ENCODE measurements around the gene ARHGAP33.

The ARHGAP33 gene

DNA sequence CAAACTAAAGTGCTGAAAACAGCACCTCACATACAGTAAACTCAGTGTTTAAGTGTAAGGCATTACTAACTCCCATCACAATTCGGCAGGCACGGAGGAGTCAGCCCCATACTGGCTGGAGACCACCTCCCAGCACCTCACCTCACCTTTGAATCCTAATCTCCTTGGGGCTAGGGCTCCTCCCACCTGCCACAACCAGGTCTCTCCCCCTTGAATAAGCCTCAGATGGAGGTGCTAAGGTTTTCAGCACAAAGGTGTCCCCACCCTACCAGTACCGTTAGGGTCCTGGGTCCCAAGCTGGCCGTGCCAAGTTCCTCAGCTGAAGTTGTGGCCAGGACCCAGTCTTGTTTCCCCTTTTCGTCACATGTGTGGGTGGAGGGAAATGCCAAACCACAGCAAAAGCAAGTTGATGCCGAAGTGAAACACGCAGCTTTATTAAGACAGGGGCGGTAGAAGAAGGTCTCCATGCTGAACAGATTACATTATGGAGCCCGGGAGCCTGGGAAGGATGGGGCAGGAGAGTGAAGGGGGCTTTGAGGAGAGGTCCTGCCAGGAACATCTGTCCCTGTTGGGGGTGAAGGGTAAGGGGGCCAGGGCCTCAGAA lies 33.1 kb upstream of the ARHGAP33 start, which contains the start of gene IGFLR1:
Gene IGFLR1 (minus strand): TSS at position 332 of the 604 bp plus-strand sequence. CDS start 1,272 bp downstream, outside the sequence.
- Histone ChIP-seq H3K4me3 (ENCODE audit: low read length) (peak within 1 kb of the TSS; percentile 80), H3K27me3 (ENCODE audit: insufficient read depth, low read length) (no peaks in the 10 kb centered on the region), H3K9me3 (ENCODE audit: insufficient read depth, low read depth, low read length) (no peaks in the 10 kb centered on the region), H3K4me1 (ENCODE audit: insufficient read depth, low read length) (peaks cover 3% of the 10 kb centered on the region; the same call in 1 of the 2 replicates), H3K27ac (ENCODE audit: low read length) (no peak within 1 kb of the TSS), H3K36me3 (ENCODE audit: insufficient read depth, low read depth, low read length) (peaks cover 19% of the 10 kb centered on the region), H3K9ac (ENCODE audit: low read depth, low read length) (no peak within 1 kb of the TSS; the same call in 1 of the 2 replicates)

DNA sequence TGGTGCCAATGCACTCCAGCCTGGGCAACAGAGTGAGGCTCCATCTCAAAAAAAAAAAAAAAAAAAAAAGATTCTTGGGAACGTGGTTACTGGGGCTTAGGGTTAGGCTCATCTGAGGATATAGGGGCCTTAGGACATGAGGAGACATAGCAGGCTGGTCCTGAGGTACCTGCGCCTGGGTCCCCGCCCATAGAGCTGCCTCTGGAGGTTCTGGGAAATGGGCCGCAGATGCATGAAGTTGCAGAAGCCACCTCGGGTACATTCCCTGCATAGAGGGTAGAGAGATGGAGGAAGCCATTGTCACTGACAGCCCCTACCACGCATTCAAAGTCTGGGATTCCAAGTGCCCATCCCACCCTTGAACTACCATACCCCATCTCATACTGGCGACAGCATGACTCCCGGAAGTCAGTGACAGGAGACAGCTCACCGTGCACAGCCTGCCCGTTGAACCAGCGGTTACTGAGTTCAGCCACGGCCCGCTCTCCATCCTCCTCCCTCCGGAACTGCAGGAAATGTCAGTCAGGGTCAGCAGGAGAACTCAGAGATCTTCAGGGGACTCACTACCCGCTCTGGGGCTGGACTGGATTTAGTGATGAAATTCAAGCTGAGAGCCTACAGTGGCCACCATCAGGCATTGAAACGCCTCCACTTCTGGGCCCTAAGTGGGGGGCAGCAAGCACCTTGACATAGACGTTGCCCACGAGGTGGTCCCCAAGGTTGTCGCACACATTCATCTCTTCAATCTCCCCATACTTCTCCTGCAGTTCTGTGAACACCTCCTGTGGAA lies 31.5 kb upstream of the ARHGAP33 start:
- peaks cover 4% of the 10 kb centered on the region for H3K36me3 ChIP-seq (ENCODE audit: insufficient read depth, low read depth, low read length)
- peak overlapping the region; percentile 97; the same call in 1 of the 2 replicates for H3K9ac ChIP-seq (ENCODE audit: low read depth, low read length)
- H3K27ac ChIP-seq (ENCODE audit: low read length) = no peak overlapping the region
- H3K9me3 ChIP-seq (ENCODE audit: insufficient read depth, low read depth, low read length) = no peaks in the 10 kb centered on the region
- peaks cover 3% of the 10 kb centered on the region; the same call in 1 of the 2 replicates for H3K4me1 ChIP-seq (ENCODE audit: insufficient read depth, low read length)
- H3K27me3 ChIP-seq (ENCODE audit: insufficient read depth, low read length) = no peaks in the 10 kb centered on the region
- peak overlapping the region; percentile 83 for H3K4me3 ChIP-seq (ENCODE audit: low read length)

DNA sequence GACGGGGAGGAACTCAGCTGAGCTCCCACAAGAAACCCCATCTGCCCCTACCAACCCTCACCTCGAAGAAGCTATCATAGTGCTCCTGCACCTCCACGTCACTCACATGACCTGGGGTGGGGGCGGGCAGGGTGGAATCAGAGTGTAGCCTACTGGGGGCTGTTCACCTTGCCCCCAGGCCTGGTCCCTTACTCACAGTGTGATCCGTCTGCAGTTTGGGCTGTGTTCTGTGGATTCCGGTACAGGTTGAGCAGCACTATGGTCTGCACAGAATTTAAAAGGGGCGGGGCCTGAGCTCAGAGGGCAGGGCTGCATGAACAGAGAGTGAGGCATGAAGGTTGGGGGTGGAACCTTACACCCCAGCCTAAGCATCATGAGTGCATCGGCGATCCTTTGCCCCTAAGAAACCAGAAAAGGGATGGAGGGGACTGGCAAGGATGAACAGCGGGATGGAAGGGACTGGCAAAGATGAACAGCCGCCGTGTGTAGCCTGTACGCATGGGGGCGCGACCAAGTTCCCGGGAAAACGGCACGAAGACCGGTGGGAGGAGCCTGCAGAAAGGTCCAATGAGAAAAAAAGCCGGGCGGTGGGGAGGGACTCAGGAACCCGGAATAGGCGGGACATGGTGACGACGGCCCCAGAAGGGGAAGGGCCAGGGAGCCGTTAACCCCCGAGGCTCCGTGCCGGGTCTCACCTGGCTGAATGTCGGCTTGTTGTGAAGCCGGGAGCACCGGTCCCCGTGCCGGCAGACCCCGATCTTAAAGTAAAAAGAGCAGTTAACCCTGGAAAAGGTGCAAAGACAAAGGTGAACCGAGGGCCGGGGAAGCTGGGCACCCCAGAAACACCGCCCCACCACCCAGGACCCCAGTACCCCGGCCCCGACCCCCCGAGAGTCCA lies 30.7 kb upstream of the ARHGAP33 start:
- peak overlapping the region; percentile 94 for H3K27ac ChIP-seq (ENCODE audit: low read length)
- H3K36me3 ChIP-seq (ENCODE audit: insufficient read depth, low read depth, low read length) = no peaks in the 10 kb centered on the region
- H3K9ac ChIP-seq (ENCODE audit: low read depth, low read length) = peak overlapping the region; percentile 97; the same call in 1 of the 2 replicates
- H3K9me3 ChIP-seq (ENCODE audit: insufficient read depth, low read depth, low read length) = no peaks in the 10 kb centered on the region
- peaks cover 3% of the 10 kb centered on the region; the same call in 1 of the 2 replicates for H3K4me1 ChIP-seq (ENCODE audit: insufficient read depth, low read length)
- H3K27me3 ChIP-seq (ENCODE audit: insufficient read depth, low read length) = no peaks in the 10 kb centered on the region
- H3K4me3 ChIP-seq (ENCODE audit: low read length) = peak overlapping the region; percentile 83

DNA sequence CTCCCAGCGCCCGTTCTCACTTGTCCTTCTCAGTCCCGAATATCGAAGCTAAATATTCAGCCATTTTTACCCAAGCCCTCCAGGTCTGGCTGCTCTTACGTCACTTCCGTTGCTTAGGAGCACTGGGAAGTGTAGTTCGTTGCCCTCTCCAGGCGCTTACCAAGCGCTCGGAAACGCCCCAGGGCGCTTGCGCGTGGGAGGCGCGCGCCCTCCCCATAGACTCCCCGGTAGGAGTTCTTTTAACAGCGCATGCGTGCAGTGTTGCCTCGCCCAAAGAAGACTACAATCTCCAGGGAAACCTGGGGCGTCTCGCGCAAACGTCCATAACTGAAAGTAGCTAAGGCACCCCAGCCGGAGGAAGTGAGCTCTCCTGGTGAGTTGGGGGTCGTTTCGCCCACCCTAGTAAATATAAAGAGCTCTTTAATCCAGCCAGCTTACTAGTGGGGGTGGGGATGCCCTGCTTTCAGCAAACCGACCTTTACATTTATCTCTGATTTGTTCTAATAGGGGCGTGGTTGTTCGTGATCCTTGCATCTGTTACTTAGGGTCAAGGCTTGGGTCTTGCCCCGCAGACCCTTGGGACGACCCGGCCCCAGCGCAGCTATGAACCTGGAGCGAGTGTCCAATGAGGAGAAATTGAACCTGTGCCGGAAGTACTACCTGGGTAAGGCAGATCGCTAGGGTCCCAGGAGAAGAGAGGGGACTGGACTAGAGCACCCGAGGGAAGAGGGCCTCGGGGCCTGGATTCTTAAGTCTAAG lies 29.9 kb upstream of the ARHGAP33 start, which contains the start of the genes PSENEN and U2AF1L4:
Gene PSENEN (plus strand): TSS at position 324 of the 759 bp plus-strand sequence. CDS start 280 bp downstream, at position 604.
Gene U2AF1L4 (minus strand): TSS at position 91 of the 759 bp plus-strand sequence. CDS start 27 bp downstream, at position 64.
- Histone ChIP-seq H3K9me3 (ENCODE audit: insufficient read depth, low read depth, low read length) (no peaks in the 10 kb centered on the region), H3K27me3 (ENCODE audit: insufficient read depth, low read length) (no peaks in the 10 kb centered on the region), H3K36me3 (ENCODE audit: insufficient read depth, low read depth, low read length) (no peaks in the 10 kb centered on the region), H3K4me3 (ENCODE audit: low read length) (peak within 1 kb of the TSS; percentile 83), H3K27ac (ENCODE audit: low read length) (peak within 1 kb of the TSS; percentile 94), H3K4me1 (ENCODE audit: insufficient read depth, low read length) (peaks cover 3% of the 10 kb centered on the region; the same call in 1 of the 2 replicates), H3K9ac (ENCODE audit: low read depth, low read length) (peak within 1 kb of the TSS; percentile 97; the same call in 1 of the 2 replicates)

DNA sequence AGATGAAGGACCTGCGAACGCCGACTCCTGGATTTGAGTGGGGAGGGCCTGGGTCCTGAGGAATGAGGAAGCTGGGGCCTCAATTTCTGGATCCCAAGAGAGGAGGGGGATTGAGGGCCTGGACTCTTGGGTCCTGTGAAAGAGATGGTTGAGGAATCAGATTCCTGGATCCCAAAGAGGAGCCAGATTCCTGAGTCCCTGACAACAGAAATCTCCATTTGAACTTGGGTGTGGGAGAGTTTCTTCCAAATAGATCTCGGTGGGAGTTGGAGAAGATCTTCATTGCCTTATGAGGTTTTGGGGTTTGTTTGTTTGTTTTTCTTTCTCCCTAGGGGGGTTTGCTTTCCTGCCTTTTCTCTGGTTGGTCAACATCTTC lies 29.3 kb upstream of the ARHGAP33 start:
- Histone ChIP-seq H3K27me3 (ENCODE audit: insufficient read depth, low read length) (no peaks in the 10 kb centered on the region), H3K4me3 (ENCODE audit: low read length) (peak overlapping the region; percentile 83), H3K4me1 (ENCODE audit: insufficient read depth, low read length) (peaks cover 3% of the 10 kb centered on the region; the same call in 1 of the 2 replicates), H3K9ac (ENCODE audit: low read depth, low read length) (peak overlapping the region; percentile 97; the same call in 1 of the 2 replicates), H3K27ac (ENCODE audit: low read length) (peak overlapping the region; percentile 65), H3K9me3 (ENCODE audit: insufficient read depth, low read depth, low read length) (no peaks in the 10 kb centered on the region), H3K36me3 (ENCODE audit: insufficient read depth, low read depth, low read length) (no peaks in the 10 kb centered on the region)

DNA sequence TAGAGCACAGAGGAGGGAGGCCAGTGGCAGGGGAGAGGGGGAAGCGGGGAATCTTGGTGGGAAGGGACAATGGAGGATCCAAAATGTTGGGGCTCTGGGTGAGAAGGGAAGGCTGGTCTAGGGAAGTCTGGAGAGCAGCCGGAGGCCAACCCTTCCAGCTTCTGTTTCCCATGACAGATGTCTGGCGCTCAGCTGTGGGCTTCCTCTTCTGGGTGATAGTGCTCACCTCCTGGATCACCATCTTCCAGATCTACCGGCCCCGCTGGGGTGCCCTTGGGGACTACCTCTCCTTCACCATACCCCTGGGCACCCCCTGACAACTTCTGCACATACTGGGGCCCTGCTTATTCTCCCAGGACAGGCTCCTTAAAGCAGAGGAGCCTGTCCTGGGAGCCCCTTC lies 28.8 kb upstream of the ARHGAP33 start:
- H3K27ac ChIP-seq (ENCODE audit: low read length) = no peak overlapping the region
- peak overlapping the region; percentile 97; the same call in 1 of the 2 replicates for H3K9ac ChIP-seq (ENCODE audit: low read depth, low read length)
- H3K4me1 ChIP-seq (ENCODE audit: insufficient read depth, low read length) = peaks cover 3% of the 10 kb centered on the region; the same call in 1 of the 2 replicates

DNA sequence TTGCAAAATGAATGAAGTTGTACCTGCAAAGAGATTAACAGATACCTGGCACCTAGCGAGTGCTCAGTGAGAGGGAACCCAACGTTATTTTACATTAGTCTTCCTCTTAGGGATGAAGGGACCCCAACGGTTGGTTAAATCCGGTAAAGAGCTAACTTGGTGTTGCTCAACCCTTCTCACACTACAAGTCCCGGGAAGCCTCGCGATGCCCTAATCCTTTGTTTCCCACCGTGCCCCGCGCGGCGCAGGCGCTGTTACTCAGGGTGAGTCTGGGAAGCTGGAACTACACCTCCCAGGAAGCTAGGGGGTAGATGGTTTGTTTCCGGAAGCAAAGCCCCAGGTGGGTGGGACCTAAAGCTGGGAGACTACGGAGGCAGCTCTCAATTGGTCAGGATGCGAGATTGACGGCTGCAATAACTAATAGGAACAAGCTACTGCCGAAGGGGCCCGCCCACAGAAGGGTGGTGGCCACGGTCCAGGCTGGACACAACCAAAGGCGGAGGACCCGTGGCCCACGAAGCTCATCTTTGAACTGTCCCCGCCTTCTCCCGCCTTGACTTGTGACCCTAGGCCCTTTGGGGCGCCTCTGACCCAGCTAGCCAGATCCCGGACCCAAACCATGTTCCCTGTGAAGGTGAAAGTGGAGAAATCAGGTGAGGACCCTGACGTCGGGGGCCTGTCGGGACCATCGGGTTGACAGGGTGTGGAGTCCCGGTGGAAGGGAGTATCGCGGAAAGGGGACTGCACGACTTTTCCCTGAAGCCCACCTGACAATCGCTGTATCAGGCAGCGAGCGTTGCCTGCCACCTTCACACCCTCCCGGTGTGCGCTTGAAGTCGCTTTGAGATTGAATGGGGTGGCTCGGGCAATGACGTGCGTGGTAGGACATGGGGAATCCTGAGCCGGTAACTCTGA lies 27.0 kb upstream of the ARHGAP33 start, which contains the start of gene LIN37:
Gene LIN37 (plus strand): TSS at position 471 of the 915 bp plus-strand sequence. CDS start 149 bp downstream, at position 620.
- H3K27me3 ChIP-seq (ENCODE audit: insufficient read depth, low read length) = no peaks in the 10 kb centered on the region
- peak within 1 kb of the TSS; percentile 63 for H3K9ac ChIP-seq (ENCODE audit: low read depth, low read length)
- peak within 1 kb of the TSS; percentile 89 for H3K4me3 ChIP-seq (ENCODE audit: low read length)
- no peak within 1 kb of the TSS for H3K27ac ChIP-seq (ENCODE audit: low read length)
- peaks cover 3% of the 10 kb centered on the region; the same call in 1 of the 2 replicates for H3K4me1 ChIP-seq (ENCODE audit: insufficient read depth, low read length)
- H3K9me3 ChIP-seq (ENCODE audit: insufficient read depth, low read depth, low read length) = no peaks in the 10 kb centered on the region
- H3K36me3 ChIP-seq (ENCODE audit: insufficient read depth, low read depth, low read length) = no peaks in the 10 kb centered on the region

More for the DNA sequence above, 28.8 kb upstream of the ARHGAP33 start:
- H3K4me3 ChIP-seq (ENCODE audit: low read length) = peak overlapping the region; percentile 83
- H3K9me3 ChIP-seq (ENCODE audit: insufficient read depth, low read depth, low read length) = no peaks in the 10 kb centered on the region
- no peaks in the 10 kb centered on the region for H3K36me3 ChIP-seq (ENCODE audit: insufficient read depth, low read depth, low read length)
- H3K27me3 ChIP-seq (ENCODE audit: insufficient read depth, low read length) = no peaks in the 10 kb centered on the region

DNA sequence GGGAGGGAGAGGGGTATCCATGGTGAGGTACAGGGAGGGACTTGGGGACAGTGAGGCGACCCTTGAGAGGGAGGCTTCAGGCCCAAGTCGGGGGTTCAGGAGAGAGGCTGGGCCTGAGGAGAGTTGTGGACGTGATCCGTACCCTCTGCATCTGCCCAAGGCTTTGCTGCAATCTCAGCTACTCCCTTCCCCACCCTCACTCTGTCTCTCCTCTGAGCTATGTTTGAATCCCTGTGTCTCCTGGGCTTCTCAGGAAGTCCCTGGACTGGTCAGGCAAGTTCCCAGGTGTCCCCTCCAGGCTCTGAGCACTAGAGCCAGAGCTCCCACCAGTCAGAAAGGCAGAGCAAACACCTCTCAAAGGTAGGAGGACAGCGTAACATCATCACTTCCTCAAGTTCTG lies 25.2 kb upstream of the ARHGAP33 start:
- Histone ChIP-seq H3K4me3 (ENCODE audit: low read length) (no peak overlapping the region), H3K4me1 (ENCODE audit: insufficient read depth, low read length) (peaks cover 6% of the 10 kb centered on the region; the same call in 1 of the 2 replicates), H3K36me3 (ENCODE audit: insufficient read depth, low read depth, low read length) (no peaks in the 10 kb centered on the region), H3K27ac (ENCODE audit: low read length) (no peak overlapping the region), H3K27me3 (ENCODE audit: insufficient read depth, low read length) (peaks cover 6% of the 10 kb centered on the region; the same call in 1 of the 2 replicates), H3K9ac (ENCODE audit: low read depth, low read length) (no peak overlapping the region), H3K9me3 (ENCODE audit: insufficient read depth, low read depth, low read length) (no peaks in the 10 kb centered on the region)

DNA sequence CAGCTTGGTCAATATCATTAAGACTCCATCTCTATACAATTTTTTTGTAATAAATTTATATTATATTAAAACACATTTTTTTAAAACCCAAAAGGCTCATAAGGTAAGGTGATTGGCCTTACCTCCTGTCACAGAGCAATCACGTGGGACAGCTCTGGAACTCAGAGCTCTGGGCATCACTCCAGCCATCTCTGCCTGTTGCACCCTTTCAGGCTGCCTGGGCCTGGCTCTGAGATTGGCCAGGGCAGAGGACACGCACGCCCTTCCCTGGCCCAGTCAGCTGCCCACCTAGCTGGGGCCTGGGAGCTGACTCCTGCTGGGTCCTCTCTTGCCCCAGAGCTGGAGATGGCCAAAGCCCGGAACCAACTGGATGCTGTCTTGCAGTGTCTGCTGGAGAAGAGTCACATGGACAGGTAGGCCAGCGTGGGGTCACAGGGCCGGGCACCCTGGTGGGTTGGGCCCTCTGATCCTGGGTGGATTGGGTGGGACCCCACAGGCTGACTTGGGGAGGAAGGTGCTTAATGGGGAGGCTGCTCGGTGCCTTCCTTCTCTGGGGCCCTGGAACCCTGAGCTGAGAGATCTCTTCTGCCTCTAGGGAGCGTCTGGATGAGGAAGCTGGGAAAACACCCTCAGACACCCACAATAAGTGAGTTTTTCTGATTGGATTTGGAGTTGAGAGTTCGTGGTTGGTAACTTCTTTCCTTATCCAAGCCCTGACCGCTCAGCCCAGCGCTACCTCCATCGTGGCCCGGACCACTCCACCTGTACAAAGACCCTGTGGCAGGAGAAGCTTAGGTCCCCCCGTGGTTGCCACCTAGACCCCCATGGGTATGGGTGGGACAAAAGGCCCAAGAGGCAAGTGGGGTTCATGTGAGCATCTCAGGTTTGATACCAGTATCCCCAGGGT lies 23.3 kb upstream of the ARHGAP33 start:
- Histone ChIP-seq H3K36me3 (ENCODE audit: insufficient read depth, low read depth, low read length) (no peaks in the 10 kb centered on the region), H3K27me3 (ENCODE audit: insufficient read depth, low read length) (peaks cover 17% of the 10 kb centered on the region; the same call in 1 of the 2 replicates), H3K4me3 (ENCODE audit: low read length) (no peak overlapping the region), H3K9me3 (ENCODE audit: insufficient read depth, low read depth, low read length) (no peaks in the 10 kb centered on the region), H3K9ac (ENCODE audit: low read depth, low read length) (no peak overlapping the region), H3K27ac (ENCODE audit: low read length) (no peak overlapping the region), H3K4me1 (ENCODE audit: insufficient read depth, low read length) (peaks cover 3% of the 10 kb centered on the region; the same call in 1 of the 2 replicates)
